PC-3 (cell line): ENCODE results near the gene LAMA3. TPM values are rescaled to one million over a fixed set of nuclear protein-coding genes. Genes with fewer than 3 reads are reported as not detected.

ENCODE experiments used
- ATAC-seq: fragments of 200-7000 bp; cut with Tn5 transposase; 2 replicates; pipeline ENCODE4 v1.9.1; 2020; ENCODE audit warnings: mild to moderate bottlenecking, moderate library complexity
- BruUV-seq: library from RNA; stranded (reverse); fragments of 400-500 nt; replicated peaks from 2 replicates; lab custom pipeline; 2021; lab: Mats Ljungman, UMichigan
- CTCF ChIA-PET: fragments of 300-600 bp; sonication (Branson Sonifier 250); formaldehyde crosslinking; loops from one replicate; lab custom pipeline; 2022; ENCODE audit warnings: antibody characterized with exemption; lab: Charles Lee
- POLR2A ChIA-PET: fragments of 300-600 bp; sonication (Branson Sonifier 250); formaldehyde crosslinking; loops from one replicate; lab custom pipeline; 2022; ENCODE audit warnings: antibody characterized with exemption; ENCODE audit not compliant: unreplicated experiment; lab: Charles Lee
- DNase-seq: peaks from one replicate; pipeline ENCODE4 v3.0.0-alpha.2; 2015
- H2AFZ ChIP-seq: fragments of 300-600 bp; sonication (generic); 2 replicates; pipeline ENCODE4 v1.6.0; 2016; ENCODE audit warnings: antibody characterized with exemption, low read length
- H3F3A ChIP-seq: fragments of 300-600 bp; sonication (generic); one replicate; pipeline ENCODE4 v1.6.0; 2017; ENCODE audit warnings: antibody characterized with exemption, low read length, control low read depth, mild to moderate bottlenecking; ENCODE audit not compliant: unreplicated experiment
- H3K27ac ChIP-seq: fragments of 300-600 bp; sonication (generic); 2 replicates; pipeline ENCODE4 v1.5.1; 2016; ENCODE audit warnings: mild to moderate bottlenecking, low read length
- H3K27me3 ChIP-seq: fragments of 300-600 bp; sonication (generic); 2 replicates; pipeline ENCODE4 v1.6.1; 2016; ENCODE audit warnings: low read length, mixed read lengths
- H3K36me3 ChIP-seq: fragments of 300-600 bp; sonication (generic); 2 replicates; pipeline ENCODE4 v1.6.1; 2016; ENCODE audit warnings: low read depth, mixed run types, low read length, mixed read lengths
- H3K4me1 ChIP-seq: fragments of 300-600 bp; sonication (generic); 2 replicates; pipeline ENCODE4 v1.5.1; 2016; ENCODE audit warnings: low read length; ENCODE audit not compliant: insufficient read depth
- H3K4me2 ChIP-seq: fragments of 300-600 bp; sonication (generic); 2 replicates; pipeline ENCODE4 v1.6.0; 2016; ENCODE audit warnings: low read length
- H3K4me3 ChIP-seq: fragments of 300-600 bp; sonication (generic); 2 replicates; pipeline ENCODE4 v1.5.1; 2016; ENCODE audit warnings: mild to moderate bottlenecking, low read length, mixed read lengths
- H3K79me2 ChIP-seq: fragments of 300-600 bp; sonication (generic); 2 replicates; pipeline ENCODE4 v1.6.1; 2017; ENCODE audit warnings: low read length, mixed read lengths
- H3K9ac ChIP-seq: fragments of 300-600 bp; sonication (generic); 2 replicates; pipeline ENCODE4 v1.6.0; 2016; ENCODE audit warnings: mild to moderate bottlenecking, low read length
- H3K9me2 ChIP-seq: fragments of 300-600 bp; sonication (generic); replicated peaks from 2 replicates; pipeline ENCODE4 v1.6.1; 2016; ENCODE audit warnings: mixed run types, low read length, mixed read lengths
- H3K9me3 ChIP-seq: fragments of 300-600 bp; sonication (generic); 2 replicates; pipeline ENCODE4 v1.6.1; 2016; ENCODE audit warnings: low read length, mixed read lengths
- H4K20me1 ChIP-seq: fragments of 300-600 bp; sonication (generic); 2 replicates; pipeline ENCODE4 v1.6.1; 2016; ENCODE audit warnings: low read length, mixed read lengths
- CTCF ChIP-seq: fragments of 300-600 bp; sonication (generic); conservative IDR thresholded peaks from 2 replicates; pipeline ENCODE4 v1.5.1; 2017; ENCODE audit warnings: antibody characterized with exemption, low read depth, mild to moderate bottlenecking, low read length
- EZH2 ChIP-seq: fragments of 300-600 bp; sonication (generic); IDR thresholded peaks from one replicate; pipeline ENCODE4 v1.6.1; 2017; ENCODE audit warnings: antibody characterized with exemption, mild to moderate bottlenecking, low read length; ENCODE audit not compliant: unreplicated experiment
- EZH2phosphoT487 ChIP-seq: fragments of 300-600 bp; sonication (generic); IDR thresholded peaks from 2 replicates; pipeline ENCODE4 v1.6.1; 2018; ENCODE audit warnings: mild to moderate bottlenecking, antibody characterized with exemption, low read length, borderline replicate concordance
- intact Hi-C: fragments of 100-400 bp; cut with micrococcal nuclease; formaldehyde crosslinking; loops from 2 replicates; pipeline ENCODE4 v1.9.0; 2023
- total RNA-seq: library from RNA; depleted of rRNA; stranded (reverse); fragments of >200 nt; gene quantifications from 2 replicates; pipeline ENCODE4 v1.2.3, GENCODE V29; 2014

The LAMA3 gene
- total RNA-seq, 1 experiment from 2014 or later = 224 TPM

DNA sequence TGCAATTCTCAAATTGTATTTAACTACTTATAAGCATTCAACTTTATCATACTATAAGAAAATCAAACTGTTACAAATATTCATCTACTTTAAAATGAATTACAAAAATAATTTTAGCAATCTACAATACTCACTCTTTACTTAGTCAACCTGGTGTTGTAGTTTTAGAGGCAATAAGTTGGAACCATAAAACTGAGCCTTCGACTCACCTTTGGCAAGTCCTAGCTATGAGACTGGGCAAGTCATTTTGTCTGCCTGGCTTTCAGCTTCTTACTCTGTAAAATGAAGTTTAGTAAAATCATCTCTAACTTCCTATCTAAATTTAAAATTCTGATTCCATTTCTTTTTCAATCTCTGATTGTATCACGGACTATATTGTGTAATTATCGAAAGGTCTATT, 161.0 kb downstream of the LAMA3 start:
- intact Hi-C loops = no loop called here
- CTCF ChIA-PET = interaction anchor here (1.1 kb wide), 1 partner anchor 224 kb away, joined by 4 read pairs; no protein-coding TSS in a partner anchor
- no peak overlapping the region for H3K4me3 ChIP-seq
- H3K27me3 ChIP-seq = no peaks in the 10 kb centered on the region
- H3F3A ChIP-seq = peaks cover 4% of the 10 kb centered on the region
- peak overlapping the region; percentile 97 for H3K27ac ChIP-seq
- no TSS peak for BruUV-seq
- peaks cover 55% of the 10 kb centered on the region for H3K4me1 ChIP-seq
- POLR2A ChIA-PET = interaction anchor here (0.6 to 0.7 kb wide), 3 partner anchors 21 to 80 kb away, joined by 3 to 7 read pairs (median 5); no protein-coding TSS in a partner anchor
- TF ChIP-seq EZH2 (no peak), EZH2phosphoT487 (no peak), CTCF (no peak)
- H3K79me2 ChIP-seq = no peaks in the 10 kb centered on the region; the same call in 1 of the 2 replicates
- no peaks in the 10 kb centered on the region for H3K9me2 ChIP-seq
- no peak overlapping the region for H2AFZ ChIP-seq
- H4K20me1 ChIP-seq = no peaks in the 10 kb centered on the region
- H3K36me3 ChIP-seq = peaks cover 65% of the 10 kb centered on the region
- ATAC-seq (no peak), DNase-seq (peak; percentile 35)
- peak overlapping the region; percentile 77 for H3K9ac ChIP-seq
- no peaks in the 10 kb centered on the region for H3K9me3 ChIP-seq
- peak overlapping the region; percentile 67 for H3K4me2 ChIP-seq

- H3K4me1 ChIP-seq = peaks cover 67% of the 10 kb centered on the region
- ChIA-PET POLR2A (interaction anchor here (0.6 kb wide), 1 partner anchor 11 kb away, joined by 3 read pairs; no protein-coding TSS in a partner anchor), CTCF (no interaction called here)
- no peak for TF ChIP-seq CTCF
- intact Hi-C loops = no loop called here
- no peaks in the 10 kb centered on the region for H3K9me2 ChIP-seq
- no peaks in the 10 kb centered on the region for H3K9me3 ChIP-seq
- H3K9ac ChIP-seq = peak overlapping the region; percentile 24; the same call in 1 of the 2 replicates
- peak overlapping the region; percentile 97 for H3K27ac ChIP-seq
- no TSS peak for BruUV-seq
- DNase-seq (no peak), ATAC-seq (no peak)
- no peak overlapping the region for H2AFZ ChIP-seq
- no peaks in the 10 kb centered on the region; the same call in 1 of the 2 replicates for H3K79me2 ChIP-seq
- H3K36me3 ChIP-seq = peaks cover 55% of the 10 kb centered on the region
- no peaks in the 10 kb centered on the region for H4K20me1 ChIP-seq
- no peaks in the 10 kb centered on the region for H3K27me3 ChIP-seq
- 0 out of 2 replicates have a peak overlapping the region, but pooled peaks have one; percentile 0 for H3K4me2 ChIP-seq
- peaks cover 4% of the 10 kb centered on the region for H3F3A ChIP-seq
- H3K4me3 ChIP-seq = no peak overlapping the region
These were observed 162.3 kb downstream of the LAMA3 start for GRCh38 chr18:23851470-23852002.
